CD4-positive, alpha-beta T cell treated with Interleukin-17A for 1 hour (primary cell): ENCODE results near the gene ATF7.
"Not testable (repeated sequence)": the region's sequence is repeated elsewhere in the genome, so short reads cannot be mapped to it uniquely, and the experiment has no call there.

ENCODE experiments used
- DNase-seq: peaks from one replicate; pipeline ENCODE4 v3.0.0-alpha.2; 2020

Gene ATF7

DNA sequence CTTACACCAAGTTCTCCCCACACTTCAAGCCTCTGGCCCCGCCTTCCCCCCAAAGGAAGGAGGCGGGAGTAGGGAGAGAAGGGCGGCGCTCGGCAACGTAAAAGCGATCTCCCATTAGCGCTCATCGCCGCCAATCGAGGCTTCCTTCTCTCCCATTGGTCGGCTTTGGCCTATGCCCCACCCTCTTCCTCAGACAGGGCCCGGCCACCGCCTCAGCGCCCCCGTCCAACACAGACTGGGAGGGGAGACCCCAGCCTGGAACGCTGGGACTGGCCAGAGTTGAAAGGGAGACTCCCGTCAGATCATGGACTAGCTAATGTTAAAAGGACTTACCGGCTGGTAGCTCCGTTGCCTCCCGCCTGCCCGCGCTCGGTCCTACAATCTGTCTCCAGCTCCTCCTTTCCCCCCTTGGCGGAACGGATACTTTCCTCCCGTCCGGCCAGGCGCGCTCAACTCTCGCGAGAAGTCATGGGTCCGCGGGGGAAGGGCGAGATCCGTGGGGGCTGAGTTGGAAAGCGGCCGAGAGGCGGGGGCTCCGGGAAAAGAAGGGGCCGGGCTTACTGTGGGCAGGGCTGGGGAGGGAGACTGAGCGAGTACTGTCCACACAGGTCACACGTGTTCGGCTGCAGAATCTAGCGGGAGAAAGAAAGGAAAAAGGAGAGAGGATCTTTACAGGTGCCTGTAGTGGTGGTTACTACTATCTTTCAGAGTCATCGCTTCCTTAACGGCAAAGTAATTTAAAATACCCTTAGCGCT lies at the start of gene ATF7:
Gene ATF7 (minus strand): TSS at position 437 of the 756 bp plus-strand sequence. CDS start 25,382 bp downstream, outside the sequence.
- DNase-seq, result peak; percentile 98

DNA sequence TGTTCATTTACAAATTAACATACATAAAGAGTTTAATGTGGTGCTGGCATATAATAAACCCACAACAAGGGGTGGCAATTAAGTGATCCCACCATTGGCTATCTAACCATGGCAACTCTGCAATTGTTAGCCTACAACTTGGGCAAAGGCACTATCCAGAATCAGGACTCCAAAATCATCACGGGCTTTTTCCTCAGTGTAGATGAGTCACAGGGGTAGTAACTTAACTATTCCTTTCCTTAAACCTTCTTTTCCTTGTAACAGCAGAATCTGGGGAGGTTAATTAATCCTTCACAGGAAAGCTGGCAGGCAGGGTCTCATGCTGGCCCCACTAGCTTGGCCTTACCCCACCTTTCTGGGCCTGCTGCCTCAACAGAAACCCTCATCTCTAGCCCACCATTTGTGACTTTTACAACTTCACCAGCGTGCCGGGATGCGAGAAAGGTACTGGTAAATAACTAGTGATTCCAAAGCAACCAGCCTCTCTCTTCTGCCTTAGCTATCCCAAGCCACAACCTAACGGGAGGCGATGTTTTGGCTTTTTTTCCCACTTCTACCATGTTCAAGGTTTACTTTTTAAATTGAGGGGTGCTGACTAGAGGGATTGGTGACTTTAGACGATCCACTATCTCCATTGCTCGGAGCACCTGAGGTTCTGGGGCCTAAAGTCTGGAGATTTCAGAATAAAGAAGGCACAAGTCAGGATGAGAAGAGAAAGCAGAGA lies 49.0 kb upstream of the ATF7 start:
- DNase-seq, result no peak

- DNase-seq, result no peak
These were observed 44.8 kb upstream of the ATF7 start for GRCh38 chr12:53670971-53671370.

- DNase-seq, result no peak
These were observed 44.1 kb upstream of the ATF7 start for GRCh38 chr12:53670308-53670707.

GRCh38 chr12:53667080-53667479 lies 40.9 kb upstream of the ATF7 start:
- DNase-seq, result no peak

DNA sequence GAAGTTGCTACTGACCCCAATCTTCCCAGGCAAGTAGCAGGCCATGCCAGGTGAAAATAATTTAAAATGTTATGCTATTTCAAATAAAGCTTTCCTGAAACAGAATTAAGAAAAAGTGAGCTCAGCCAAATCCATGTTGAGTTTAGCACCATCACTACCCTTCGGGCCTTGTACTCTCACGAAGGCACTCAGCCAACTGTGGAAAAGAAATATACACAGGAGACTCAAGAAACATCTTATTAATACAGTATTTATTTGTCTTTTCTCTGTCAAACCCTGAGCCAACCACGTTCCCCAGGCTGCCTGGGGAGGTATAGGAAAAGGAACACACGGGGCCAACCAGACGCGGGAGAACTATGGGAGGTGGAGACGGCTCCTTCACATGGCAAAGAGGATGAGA lies 38.8 kb upstream of the ATF7 start:
- DNase-seq, result no peak

DNA sequence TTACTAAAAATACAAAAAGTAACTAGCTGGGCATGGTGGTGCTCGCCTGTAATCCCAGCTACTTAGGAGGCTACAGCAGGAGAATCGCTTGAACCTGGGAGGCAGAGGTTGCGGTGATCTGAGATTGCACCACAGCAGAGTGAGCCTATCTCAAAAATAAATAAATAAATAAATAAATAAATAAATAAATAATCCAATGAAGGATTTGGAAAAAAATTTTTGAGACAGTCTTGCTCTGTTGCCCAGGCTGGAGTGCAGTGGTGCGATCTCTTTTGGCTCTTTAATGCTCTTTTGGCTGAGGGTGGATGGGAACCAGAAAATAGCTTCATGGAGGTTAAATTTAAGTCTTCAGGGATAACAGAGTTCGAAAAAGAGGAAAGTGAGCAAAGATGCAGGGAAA lies 38.0 kb upstream of the ATF7 start:
- DNase-seq, result no peak

GRCh38 chr12:53660041-53660440 lies 33.9 kb upstream of the ATF7 start:
- no peak for DNase-seq

- DNase-seq, result no peak
These were observed 33.4 kb upstream of the ATF7 start for GRCh38 chr12:53659571-53659981.

DNA sequence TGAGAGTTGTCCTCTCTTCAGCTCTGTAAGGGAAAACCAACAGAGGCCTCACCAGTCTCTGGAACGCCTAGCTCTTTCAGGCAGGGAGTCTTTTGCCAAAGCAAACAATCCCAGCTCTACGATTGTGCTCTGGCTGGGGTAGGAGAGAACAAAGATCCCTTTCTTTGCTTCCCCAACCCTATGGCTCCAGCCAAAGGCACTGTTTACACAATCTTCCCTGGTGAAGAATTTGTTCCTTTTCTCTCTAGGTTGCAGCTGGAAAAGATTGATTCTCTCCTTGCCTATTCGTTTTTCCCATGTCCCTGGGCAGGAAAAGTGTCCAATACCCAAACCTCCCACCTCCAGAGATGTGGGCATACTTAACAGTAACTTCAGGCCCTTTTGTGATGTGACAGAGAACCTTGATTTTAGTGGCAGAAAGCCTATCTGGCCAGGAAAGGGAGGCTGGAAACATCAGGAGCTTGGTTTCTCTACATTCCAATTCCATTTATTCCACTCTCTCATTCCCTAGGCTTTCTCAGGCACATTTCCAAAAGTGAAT lies 32.9 kb upstream of the ATF7 start:
- no peak for DNase-seq

- no peak for DNase-seq
These were observed 30.9 kb upstream of the ATF7 start for GRCh38 chr12:53657041-53657440.

DNA sequence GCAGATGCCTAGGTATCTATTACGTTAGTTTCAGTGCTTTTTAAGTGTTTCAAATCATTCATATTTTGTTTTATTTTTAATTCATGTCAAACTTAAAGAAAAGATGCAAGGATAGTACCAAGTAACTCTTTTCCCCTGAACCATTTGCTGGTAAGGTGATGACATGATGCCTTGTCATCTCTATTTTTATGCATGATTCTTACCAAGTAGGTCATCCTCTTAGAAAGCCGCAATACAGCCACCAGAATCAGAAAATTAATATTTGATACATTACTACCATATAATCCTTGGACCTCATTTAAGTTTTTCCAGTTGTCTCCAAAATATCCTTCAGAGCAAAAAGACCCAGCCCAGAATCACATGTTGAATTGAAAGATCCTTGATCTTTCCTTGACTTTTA lies 27.4 kb upstream of the ATF7 start:
- DNase-seq, result no peak

- DNase-seq, result no peak
These were observed 26.2 kb upstream of the ATF7 start for GRCh38 chr12:53652366-53652765.

- no peak for DNase-seq
These were observed 25.6 kb upstream of the ATF7 start for GRCh38 chr12:53651737-53652136.

DNA sequence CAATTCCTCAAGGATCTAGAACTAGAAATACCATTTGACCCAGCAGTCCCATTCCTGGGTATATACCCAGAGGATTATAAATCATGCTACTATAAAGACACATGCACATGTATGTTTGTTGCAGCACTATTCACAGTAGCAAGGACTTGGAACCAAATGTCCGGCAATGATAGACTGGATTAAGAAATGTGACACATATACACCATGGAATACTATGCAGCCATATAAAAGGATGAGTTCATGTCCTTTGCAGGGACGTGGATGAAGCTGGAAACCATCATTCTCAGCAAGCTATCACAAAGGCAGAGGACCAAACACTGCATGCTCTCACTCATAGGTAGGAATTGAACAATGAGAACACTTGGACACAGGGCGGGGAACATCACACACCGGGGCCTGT lies 20.1 kb upstream of the ATF7 start:
- DNase-seq, result not testable (repeated sequence)

DNA sequence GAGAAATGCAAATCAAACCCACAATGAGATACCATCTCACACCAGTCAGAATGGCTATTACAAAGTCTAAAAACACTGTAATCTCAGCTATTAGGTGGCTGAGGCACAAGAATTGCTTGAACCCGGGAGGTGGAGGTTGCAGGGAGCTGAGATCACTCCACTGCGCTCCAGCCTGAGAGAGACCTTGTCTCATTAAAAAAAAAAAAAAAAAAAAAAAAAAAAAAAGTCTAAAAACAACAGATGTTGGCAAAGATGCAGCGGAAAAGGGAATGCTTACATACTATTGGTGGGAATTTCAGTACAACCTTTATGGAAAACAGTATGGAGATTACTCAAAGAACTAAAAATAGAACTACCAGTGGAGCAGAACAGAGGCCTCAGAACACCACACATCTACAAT lies 19.0 kb upstream of the ATF7 start:
- no peak for DNase-seq

DNA sequence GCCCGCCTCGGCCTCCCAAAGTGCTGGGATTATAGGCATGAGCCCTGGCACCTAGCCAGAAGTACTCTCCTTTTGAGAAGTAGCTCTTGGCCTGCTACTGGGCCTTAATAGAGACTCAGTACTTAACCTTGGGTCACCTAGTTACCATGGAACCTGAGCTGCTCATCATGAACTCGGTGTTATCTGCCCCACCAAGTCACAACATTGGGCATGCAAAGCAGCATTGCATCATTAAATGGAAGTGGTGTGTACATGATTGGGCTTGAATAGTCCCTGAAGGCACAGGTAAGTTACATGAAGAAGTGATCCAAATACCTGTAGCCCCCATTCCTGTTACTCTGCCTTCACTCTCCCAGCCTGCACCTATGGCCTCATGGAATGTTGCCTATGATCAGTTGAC lies 18.0 kb upstream of the ATF7 start:
- DNase-seq, result no peak

- no peak for DNase-seq
These were observed 17.2 kb upstream of the ATF7 start for GRCh38 chr12:53643232-53643979.

DNA sequence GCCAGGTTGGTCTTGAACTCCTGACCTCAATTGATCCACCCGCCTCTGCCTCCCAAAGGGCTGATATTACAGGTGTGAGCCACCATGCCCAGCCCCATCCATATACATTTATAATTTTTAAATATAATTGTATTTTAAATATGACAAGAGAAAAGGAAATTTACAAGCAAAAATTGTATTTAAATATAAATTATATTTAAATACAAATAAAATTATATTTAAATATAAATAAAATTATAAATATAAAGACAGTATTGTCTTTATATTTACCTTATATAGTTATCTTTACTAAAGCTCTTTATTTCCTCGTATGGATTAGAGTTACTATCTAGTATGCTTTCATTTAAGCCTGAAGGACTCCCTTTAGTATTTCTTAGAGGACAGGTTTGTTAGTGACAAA lies 11.9 kb upstream of the ATF7 start:
- no peak for DNase-seq

DNA sequence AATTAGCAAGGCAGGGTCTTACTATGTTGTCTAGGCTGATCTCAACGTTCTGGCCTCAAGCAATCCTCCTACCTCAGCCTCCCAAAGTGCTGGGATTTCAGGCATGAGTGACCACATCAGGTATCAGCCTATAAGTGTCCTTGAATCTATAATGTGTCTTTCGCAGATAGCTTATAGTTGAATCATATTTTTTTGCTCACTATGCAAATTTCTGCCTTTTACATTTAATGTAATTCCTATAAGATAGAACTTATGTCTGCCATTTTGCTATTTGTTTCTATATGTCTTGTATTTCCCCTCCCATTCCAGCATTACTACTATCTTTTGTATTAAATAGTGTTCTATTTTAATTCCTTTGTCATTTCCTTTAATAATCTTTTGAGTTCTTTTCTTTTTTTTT lies 10.5 kb upstream of the ATF7 start:
- DNase-seq, result no peak

- not testable (repeated sequence) for DNase-seq
These were observed 9.5 kb upstream of the ATF7 start for GRCh38 chr12:53635708-53636107.

DNA sequence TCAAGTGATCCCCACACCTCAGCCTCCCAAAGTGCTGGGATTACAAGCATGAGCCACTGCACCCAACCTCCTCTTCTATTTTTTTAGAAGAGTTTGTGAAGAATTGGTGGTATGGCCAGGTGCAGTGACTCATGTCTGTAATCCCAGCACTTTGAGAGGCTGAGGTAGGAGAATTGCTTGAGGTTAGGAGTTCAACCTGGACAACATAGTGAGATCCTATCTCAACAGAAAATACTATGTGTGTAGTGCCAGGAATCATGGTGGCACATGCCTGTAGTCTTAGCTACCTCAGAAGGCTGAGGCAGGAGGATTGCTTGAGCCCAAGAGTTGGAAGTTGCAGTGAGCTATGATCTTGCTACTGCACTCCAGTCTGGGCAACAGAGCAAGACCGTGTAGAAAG lies 5.5 kb upstream of the ATF7 start:
- DNase-seq, result no peak

- DNase-seq, result no peak
These were observed 1.7 kb upstream of the ATF7 start for GRCh38 chr12:53627919-53628318.
